ENCODE data around the gene URAD. TPM values are rescaled to one million over a fixed set of nuclear protein-coding genes. Genes with fewer than 3 reads are reported as not detected.

The URAD gene
- total RNA-seq, 1 donor from 2014 or later = not detected

- no peak for FAIRE-seq
- Histone ChIP-seq H3K27ac (ENCODE audit: low read depth, low read length) (no peak overlapping the region), H3K27me3 (ENCODE audit: insufficient read depth, low read length) (peaks cover 93% of the 10 kb centered on the region), H3K4me3 (ENCODE audit: insufficient read depth, low read depth, low read length) (no peak overlapping the region), H3K4me1 (ENCODE audit: insufficient read depth, low read length) (peaks cover 3% of the 10 kb centered on the region), H4K20me1 (ENCODE audit: insufficient read depth, low read length) (no peaks in the 10 kb centered on the region), H2AFZ (ENCODE audit: low read depth, low read length) (no peak overlapping the region), H3K36me3 (ENCODE audit: insufficient read depth, low read length) (no peaks in the 10 kb centered on the region), H3K4me2 (ENCODE audit: low read length) (no peak overlapping the region), H3K79me2 (ENCODE audit: insufficient read depth, low read length) (no peaks in the 10 kb centered on the region), H3K9ac (ENCODE audit: low read length) (no peak overlapping the region), H3K9me3 (ENCODE audit: insufficient read depth, low read depth, low read length) (no peaks in the 10 kb centered on the region)
- H3K27me3 Mint-ChIP-seq (ENCODE audit: low read depth, unreplicated experiment) = peaks cover 89% of the 10 kb centered on the region
- peaks cover 4% of the 10 kb centered on the region for H3K9me3 Mint-ChIP-seq (ENCODE audit: unreplicated experiment)
- H3K4me1 Mint-ChIP-seq (ENCODE audit: low read depth, unreplicated experiment) = no peaks in the 10 kb centered on the region
- no peaks in the 10 kb centered on the region for H3K36me3 Mint-ChIP-seq (ENCODE audit: low read depth, unreplicated experiment)
- no peak overlapping the region for H3K27ac Mint-ChIP-seq (ENCODE audit: unreplicated experiment)
- H3K4me3 Mint-ChIP-seq (ENCODE audit: unreplicated experiment) = no peak overlapping the region
- TF ChIP-seq EZH2 (IDR thresholded peaks at IDR 0.05; ENCODE audit: insufficient read depth, low read length) (no peak), CTCF (IDR thresholded peaks at IDR 0.05; ENCODE audit: insufficient read depth, low read depth, low read length) (no peak)
- DNase-seq (ENCODE audit: low read depth) = no peak
Measured at GRCh38 chr13:27962982-27963381, 25.5 kb downstream of the URAD start.

DNA sequence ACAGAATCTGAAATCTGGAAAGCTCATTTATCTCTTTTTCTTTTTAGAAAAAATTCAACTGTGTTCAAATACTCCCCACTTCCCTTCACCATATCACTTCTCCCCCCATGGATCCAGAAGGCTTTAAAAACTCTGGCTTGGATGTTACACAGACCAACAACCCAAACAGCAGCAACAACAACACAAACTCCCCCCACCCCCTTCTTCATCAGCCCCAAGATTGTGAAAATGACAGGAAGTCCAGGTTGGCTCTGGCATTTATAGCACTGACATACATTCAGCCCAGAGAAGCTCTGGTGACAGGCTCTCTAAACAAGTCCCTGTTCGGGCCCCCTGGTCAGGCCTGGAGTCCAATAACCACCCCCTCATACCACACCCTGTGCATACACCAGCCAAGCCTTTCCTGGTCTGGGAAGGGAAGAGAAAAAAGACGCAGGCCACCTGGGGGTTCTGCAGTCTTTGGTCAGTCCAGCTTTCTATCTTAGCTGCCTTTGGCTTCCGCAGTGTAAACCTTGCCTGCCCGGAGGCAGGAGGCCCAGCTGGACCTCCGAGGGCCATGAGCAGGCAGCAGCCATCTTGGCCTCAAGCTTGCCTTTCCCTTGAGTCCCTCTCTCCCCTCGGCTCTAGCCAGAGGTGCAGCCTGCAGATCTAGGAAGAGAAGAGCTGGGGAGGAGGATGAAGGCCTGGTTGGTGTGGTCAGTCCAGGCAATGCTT lies 26.2 kb downstream of the URAD start:
- H3K36me3 ChIP-seq (ENCODE audit: insufficient read depth, low read length) = no peaks in the 10 kb centered on the region
- Mint-ChIP-seq H3K36me3 (ENCODE audit: low read depth, unreplicated experiment) (no peaks in the 10 kb centered on the region), H3K4me3 (ENCODE audit: unreplicated experiment) (no peak overlapping the region), H3K4me1 (ENCODE audit: low read depth, unreplicated experiment) (no peaks in the 10 kb centered on the region), H3K9me3 (ENCODE audit: unreplicated experiment) (no peaks in the 10 kb centered on the region), H3K27me3 (ENCODE audit: low read depth, unreplicated experiment) (peaks cover 87% of the 10 kb centered on the region), H3K27ac (ENCODE audit: unreplicated experiment) (no peak overlapping the region)
- no peaks in the 10 kb centered on the region for H4K20me1 ChIP-seq (ENCODE audit: insufficient read depth, low read length)
- TF ChIP-seq CTCF (IDR thresholded peaks at IDR 0.05; ENCODE audit: insufficient read depth, low read depth, low read length) (no peak), EZH2 (IDR thresholded peaks at IDR 0.05; ENCODE audit: insufficient read depth, low read length) (no peak)
- no peaks in the 10 kb centered on the region for H3K9me3 ChIP-seq (ENCODE audit: insufficient read depth, low read depth, low read length)
- H3K79me2 ChIP-seq (ENCODE audit: insufficient read depth, low read length) = no peaks in the 10 kb centered on the region
- H3K9ac ChIP-seq (ENCODE audit: low read length) = no peak overlapping the region
- H2AFZ ChIP-seq (ENCODE audit: low read depth, low read length) = no peak overlapping the region
- H3K27me3 ChIP-seq (ENCODE audit: insufficient read depth, low read length) = peaks cover 91% of the 10 kb centered on the region
- DNase-seq (ENCODE audit: low read depth) = no peak
- H3K4me1 ChIP-seq (ENCODE audit: insufficient read depth, low read length) = peaks cover 3% of the 10 kb centered on the region
- no peak overlapping the region for H3K4me3 ChIP-seq (ENCODE audit: insufficient read depth, low read depth, low read length)
- no peak for FAIRE-seq
- H3K4me2 ChIP-seq (ENCODE audit: low read length) = no peak overlapping the region
- no peak overlapping the region for H3K27ac ChIP-seq (ENCODE audit: low read depth, low read length)
